ENCODE results near the gene BAHCC1. TPM values are rescaled to one million over a fixed set of nuclear protein-coding genes. Genes with fewer than 3 reads are reported as not detected.
A peak's percentile ranks its signal among the peaks of the same experiment; 100 is the strongest.

Gene BAHCC1
- total and polyA plus RNA-seq, 2 of the 8 experiments (the other 6 are each of a cell fraction or from before 2014, with no cell fraction given): 0.26 to 0.58 TPM

GRCh38 chr17:81348097-81349055 is 46.9 kb upstream of the BAHCC1 start:
- Histone ChIP-seq H2AK5ac (ENCODE audit: low read depth, low read length) (no peak overlapping the region), H3K23ac (ENCODE audit: insufficient read length) (no peak overlapping the region), H4K5ac (ENCODE audit: insufficient read length, low read depth, low read length) (no peak overlapping the region), H3K9me3 (ENCODE audit: insufficient read depth in 2 of 2, low read depth in 1 of 2, low read length in 1 of 2) (no peaks in the 10 kb centered on the region; a peak in 1 of 4 replicates), H3K36me3 (ENCODE audit: control insufficient read depth in 2 of 4, insufficient read depth in 4 of 4, low read length in 3 of 4) (no peaks in the 10 kb centered on the region), H3K56ac (replicated peaks; ENCODE audit: insufficient read length, low read depth, low read length) (no peak overlapping the region), H3K79me2 (ENCODE audit: control insufficient read depth in 1 of 2, insufficient read depth in 2 of 2, low read length in 2 of 2) (no peaks in the 10 kb centered on the region), H3K9ac (replicated peaks in 1 of 4; ENCODE audit: extremely low read depth in 1 of 4, low read depth in 3 of 4, low read length in 3 of 4) (no peak overlapping the region), H2BK12ac (ENCODE audit: low read depth, low read length) (0 out of 2 replicates have a peak overlapping the region, but pooled peaks have one; percentile 33), H3K4ac (replicated peaks; ENCODE audit: insufficient read length, low read depth, low read length) (no peak overlapping the region), H3K14ac (ENCODE audit: insufficient read length) (no peak overlapping the region), H4K8ac (ENCODE audit: extremely low read depth, insufficient read depth, low read length) (no peak overlapping the region), H2BK20ac (ENCODE audit: low read length) (no peak overlapping the region), H3K4me2 (ENCODE audit: insufficient read depth in 1 of 2, low read depth in 2 of 2, low read length in 2 of 2) (no peak overlapping the region), H3K4me1 (replicated peaks in 1 of 4; ENCODE audit: control insufficient read depth in 3 of 4, insufficient read depth in 4 of 4, low read length in 3 of 4) (peaks cover 0 to 11% (median 4%) of the 10 kb centered on the region in 4 experiments; a peak in 5 of 7 replicates), H2BK15ac (ENCODE audit: low read length) (peak overlapping the region; percentile 99), H2BK120ac (replicated peaks; ENCODE audit: low read depth, low read length) (no peak overlapping the region), H3K27ac (ENCODE audit: low read depth, low read length) (no peak overlapping the region), H3K18ac (ENCODE audit: extremely low read depth, low read length) (no peak overlapping the region), H2BK5ac (ENCODE audit: low read depth, low read length) (no peak overlapping the region; the same call in 1 of the 2 replicates), H3K4me3 (ENCODE audit: extremely low read depth in 1 of 4, insufficient read depth in 2 of 4, low read depth in 3 of 4, low read length in 4 of 4) (no peak overlapping the region), H3K79me1 (ENCODE audit: low read depth, low read length) (no peaks in the 10 kb centered on the region), H3K23me2 (ENCODE audit: low read depth, low read length) (peaks cover 19% of the 10 kb centered on the region; the same call in 1 of the 2 replicates), H2AFZ (ENCODE audit: low read length) (no peak overlapping the region), H4K20me1 (replicated peaks in 1 of 2; ENCODE audit: control insufficient read depth in 1 of 2, insufficient read depth in 2 of 2, low read length in 2 of 2) (peaks cover 0 to 1% of the 10 kb centered on the region in 2 experiments), H3K27me3 (replicated peaks in 1 of 4; ENCODE audit: control insufficient read depth in 3 of 4, extremely low read depth in 1 of 4, insufficient read depth in 3 of 4, low read length in 3 of 4) (peaks cover 17 to 54% (median 42%) of the 10 kb centered on the region in 4 experiments), H4K91ac (replicated peaks; ENCODE audit: insufficient read length, low read length) (no peak overlapping the region)
- DNase-seq (ENCODE audit: low read depth in 1 of 2, low spot score in 2 of 2) (no peak), FAIRE-seq (no peak)
- WGBS, 2 experiments (ENCODE audit: extremely low coverage in 1 of 2, insufficient coverage in 1 of 2, insufficient read length in 1 of 2, insufficient replicate concordance in 2 of 2, low coverage in 1 of 2, low lambda C conversion rate in 2 of 2, missing lambda C conversion rate in 1 of 2): 78% methylated on average over 11 of the region's 21 CpGs; no CpG with 5 or more reads in 1 of the 2 experiments
- CTCF ChIA-PET (ENCODE audit: partially characterized antibody): interaction anchor here (1.3 kb wide), 1 partner anchor 170 kb away, joined by 3 read pairs; no protein-coding TSS in a partner anchor
- POLR2A ChIA-PET (ENCODE audit: partially characterized antibody): interaction anchor here (0.6 to 0.9 kb wide), 3 partner anchors 16 to 160 kb away, joined by 3 read pairs; no protein-coding TSS in a partner anchor
- TF ChIP-seq E2F6 (IDR thresholded peaks at IDR 0.05): 0 out of 2 replicates have a peak, but pooled peaks have one; percentile 20
- TF ChIP-seq CBX5 (IDR thresholded peaks at IDR 0.05; ENCODE audit: low read depth, low read length): no peak

All from H1 (cell line).